RPMI7951 (cell line): ENCODE results near the gene SIAE. TPM values are rescaled to one million over a fixed set of nuclear protein-coding genes. Genes with fewer than 3 reads are reported as not detected.

Experiments
- total RNA-seq: library from RNA; depleted of rRNA; stranded (reverse); fragments of >200 nt; shearing (Covaris generic); gene quantifications from 2 replicates; pipeline ENCODE4 v1.2.3, GENCODE V29; 2014; rRNA removed

Gene SIAE
- total RNA-seq, 1 experiment from 2014 or later, result 12.0 TPM

Other genes starting within 250 kb of the SIAE start
- not detected in 2 replicates for gene OR8B4, start 248.9 kb downstream of the SIAE start, total RNA-seq
- not detected in 2 replicates for gene OR8B8, start 228.0 kb downstream of the SIAE start, total RNA-seq
- gene OR8B12, start 130.1 kb downstream of the SIAE start, total RNA-seq, result not detected in 2 replicates
- not detected in 2 replicates for gene OR8A1, start 103.7 kb downstream of the SIAE start, total RNA-seq
- not detected in 2 replicates for gene PANX3, start 62.3 kb downstream of the SIAE start, total RNA-seq
- 16.2 and 19.3 TPM in 2 replicates for gene TBRG1, start 50.9 kb downstream of the SIAE start, total RNA-seq
- gene SPA17, start 165 bp upstream of the SIAE start, total RNA-seq, result 21.7 and 27.3 TPM in 2 replicates
- gene NRGN, start 66.2 kb upstream of the SIAE start, total RNA-seq, result 1.9 and 3.2 TPM in 2 replicates
- not detected in 2 replicates for gene VSIG2, start 78.5 kb upstream of the SIAE start, total RNA-seq
- not detected in 2 replicates for gene ESAM, start 88.6 kb upstream of the SIAE start, total RNA-seq
- gene MSANTD2, start 126.7 kb upstream of the SIAE start, total RNA-seq, result 9.3 and 15.0 TPM in 2 replicates
- gene ROBO3, start 191.7 kb upstream of the SIAE start, total RNA-seq, result 20.3 and 21.7 TPM in 2 replicates
- 8.9 and 9.6 TPM in 2 replicates for gene ROBO4, start 224.1 kb upstream of the SIAE start, total RNA-seq
- gene HEPN1, start 245.5 kb upstream of the SIAE start, total RNA-seq, result not detected in 2 replicates